Neural cell (in vitro differentiated cells): Measurements from ENCODE around the gene DPF1. TPM values are rescaled to one million over a fixed set of nuclear protein-coding genes. Genes with fewer than 3 reads are reported as not detected.
"Not testable (repeated sequence)": the region's sequence is repeated elsewhere in the genome, so short reads cannot be mapped to it uniquely, and the experiment has no call there.

Experiments used
- H2AFZ ChIP-seq: fragments of 200-600, 300-800 bp; sonication (generic), shearing (Covaris generic); 2 replicates; pipeline ENCODE4 v1.6.0; 2014; ENCODE audit warnings: low read depth, mild to moderate bottlenecking, antibody characterized with exemption, low read length, moderate library complexity
- H3F3A ChIP-seq: fragments of 200-600 bp; shearing (Covaris generic); 2 replicates; pipeline ENCODE4 v1.6.1; 2016; ENCODE audit warnings: mild to moderate bottlenecking, moderate library complexity, mixed read lengths, antibody characterized with exemption, low read length; ENCODE audit not compliant: insufficient read depth, poor library complexity, severe bottlenecking
- H3K27ac ChIP-seq: fragments of 200-600, 300-800 bp; sonication (generic), shearing (Covaris generic); 2 replicates; pipeline ENCODE4 v1.5.1; 2014; ENCODE audit warnings: mild to moderate bottlenecking, low read length, moderate library complexity
- H3K27me3 ChIP-seq: fragments of 300-800, 200-600 bp; sonication (generic), shearing (Covaris generic); 2 replicates; pipeline ENCODE4 v1.6.0; 2014; ENCODE audit warnings: mild to moderate bottlenecking, low read depth, low read length, moderate library complexity; ENCODE audit not compliant: insufficient read depth
- H3K36me3 ChIP-seq: fragments of 300-800, 200-600 bp; sonication (generic), shearing (Covaris generic); 2 replicates; pipeline ENCODE4 v1.5.1; 2014; ENCODE audit warnings: mild to moderate bottlenecking, antibody characterized with exemption, low read length, moderate library complexity; ENCODE audit not compliant: insufficient read depth
- H3K4me2 ChIP-seq: fragments of 300-800, 200-600 bp; sonication (generic), shearing (Covaris generic); 2 replicates; pipeline ENCODE4 v1.6.0; 2014; ENCODE audit warnings: mild to moderate bottlenecking, low read length
- H3K4me3 ChIP-seq: fragments of 300-800, 200-600 bp; sonication (generic), shearing (Covaris generic); 2 replicates; pipeline ENCODE4 v1.5.1; 2014; ENCODE audit warnings: mild to moderate bottlenecking, low read length, moderate library complexity
- H3K79me2 ChIP-seq: fragments of 200-600 bp; shearing (Covaris generic); replicated peaks from 2 replicates; pipeline ENCODE4 v1.6.0; 2014; ENCODE audit warnings: mild to moderate bottlenecking, low read length, moderate library complexity; ENCODE audit not compliant: insufficient read depth
- H3K9ac ChIP-seq: fragments of 300-800, 200-600 bp; sonication (generic), shearing (Covaris generic); 2 replicates; pipeline ENCODE4 v1.6.1; 2016; ENCODE audit warnings: mild to moderate bottlenecking, low read length, mixed read lengths
- H3K9me2 ChIP-seq: fragments of 200-600 bp; shearing (Covaris generic); 2 replicates; pipeline ENCODE4 v1.6.1; 2016; ENCODE audit warnings: mild to moderate bottlenecking, low read length, mixed read lengths; ENCODE audit not compliant: insufficient read depth
- H3K9me3 ChIP-seq: fragments of 200-600, 300-800 bp; sonication (generic), shearing (Covaris generic); 2 replicates; pipeline ENCODE4 v1.6.1; 2016; ENCODE audit warnings: mild to moderate bottlenecking, mixed run types, low read length, moderate library complexity, mixed read lengths
- H4K20me1 ChIP-seq: fragments of 200-600 bp; shearing (Covaris generic); 2 replicates; pipeline ENCODE4 v1.6.1; 2016; ENCODE audit warnings: mild to moderate bottlenecking, mixed run types; ENCODE audit not compliant: insufficient read depth
- CTCF ChIP-seq: fragments of 450-650 bp; IDR thresholded peaks from 2 replicates; pipeline ENCODE4 v1.5.1; 2014; ENCODE audit warnings: antibody characterized with exemption, mild to moderate bottlenecking, moderate library complexity; ENCODE audit not compliant: poor library complexity, severe bottlenecking
- EP300 ChIP-seq: fragments of 450-650 bp; conservative IDR thresholded peaks from 2 replicates; pipeline ENCODE4 v1.6.1; 2014; ENCODE audit warnings: antibody characterized with exemption, mild to moderate bottlenecking, moderate library complexity; ENCODE audit not compliant: poor library complexity, severe bottlenecking
- EZH2 ChIP-seq: fragments of 200-600, 300-800 bp; shearing (Covaris generic), sonication (generic); IDR thresholded peaks from 2 replicates; pipeline ENCODE4 v1.6.1; 2014; ENCODE audit warnings: antibody characterized with exemption, low read length, borderline replicate concordance, mild to moderate bottlenecking; ENCODE audit not compliant: insufficient read depth, poor library complexity, severe bottlenecking
- MXI1 ChIP-seq: fragments of 450-650 bp; conservative IDR thresholded peaks from 2 replicates; pipeline ENCODE4 v1.6.1; 2014; ENCODE audit warnings: antibody characterized with exemption, mild to moderate bottlenecking; ENCODE audit not compliant: poor library complexity, severe bottlenecking
- POLR2AphosphoS5 ChIP-seq: IDR thresholded peaks from 2 replicates; pipeline ENCODE4 v1.6.1; 2012
- RAD21 ChIP-seq: fragments of 450-650 bp; conservative IDR thresholded peaks from 2 replicates; pipeline ENCODE4 v1.6.1; 2014; ENCODE audit warnings: antibody characterized with exemption, mild to moderate bottlenecking, moderate library complexity
- REST ChIP-seq: IDR thresholded peaks from 2 replicates; pipeline ENCODE4 v1.6.1; 2012; ENCODE audit warnings: borderline replicate concordance
- SMC3 ChIP-seq: fragments of 450-650 bp; conservative IDR thresholded peaks from 2 replicates; pipeline ENCODE4 v1.6.1; 2014; ENCODE audit warnings: antibody characterized with exemption, mild to moderate bottlenecking, moderate library complexity; ENCODE audit not compliant: poor library complexity
- TAF1 ChIP-seq: IDR thresholded peaks from 2 replicates; pipeline ENCODE4 v1.6.1; 2012; ENCODE audit warnings: low read depth
- polyA plus RNA-seq: library from polyadenylated mRNA; depleted of rRNA; stranded (reverse); fragments of >200 nt; gene quantifications from 2 replicates; pipeline ENCODE4 v1.2.3, GENCODE V29; 2014

Gene DPF1
- polyA plus RNA-seq, 1 donor from 2014 or later = 118 TPM

- no peaks in the 10 kb centered on the region for H3K9me2 ChIP-seq
- H4K20me1 ChIP-seq = no peaks in the 10 kb centered on the region
- H3K4me3 ChIP-seq = peak overlapping the region; percentile 94
- no peaks in the 10 kb centered on the region for H3F3A ChIP-seq
- H3K9ac ChIP-seq = peak overlapping the region; percentile 89
- H3K9me3 ChIP-seq = no peaks in the 10 kb centered on the region
- H3K36me3 ChIP-seq = no peaks in the 10 kb centered on the region
- H3K4me2 ChIP-seq = peak overlapping the region; percentile 66
- no peaks in the 10 kb centered on the region for H3K27me3 ChIP-seq
- TF ChIP-seq TAF1 = no peak
- H3K27ac ChIP-seq = peak overlapping the region; percentile 79
- peak overlapping the region; percentile 83 for H2AFZ ChIP-seq
- H3K79me2 ChIP-seq = no peaks in the 10 kb centered on the region
These were observed 39.9 kb upstream of the DPF1 start for GRCh38 chr19:38263689-38264485.

- H3F3A ChIP-seq = no peaks in the 10 kb centered on the region
- no peak for TF ChIP-seq TAF1
- TF ChIP-seq CTCF = no peak
- no peak for TF ChIP-seq MXI1
- TF ChIP-seq POLR2AphosphoS5 = no peak
- no peak for TF ChIP-seq EP300
- TF ChIP-seq EZH2 = no peak
- no peak for TF ChIP-seq SMC3
- TF ChIP-seq RAD21 = no peak
- TF ChIP-seq REST = no peak
- H3K79me2 ChIP-seq = no peaks in the 10 kb centered on the region
- no peaks in the 10 kb centered on the region for H3K9me2 ChIP-seq
- no peak overlapping the region for H3K27ac ChIP-seq
- H3K27me3 ChIP-seq = no peaks in the 10 kb centered on the region
- no peak overlapping the region for H3K4me2 ChIP-seq
- no peaks in the 10 kb centered on the region for H4K20me1 ChIP-seq
- no peak overlapping the region for H2AFZ ChIP-seq
- no peaks in the 10 kb centered on the region for H3K36me3 ChIP-seq
- no peak overlapping the region for H3K9ac ChIP-seq
- H3K4me3 ChIP-seq = no peak overlapping the region
- H3K9me3 ChIP-seq = no peaks in the 10 kb centered on the region
These were observed 38.7 kb upstream of the DPF1 start for GRCh38 chr19:38262585-38263268.

GRCh38 chr19:38261942-38262341, 37.9 kb upstream of the DPF1 start:
- not testable (repeated sequence) for H2AFZ ChIP-seq, H3K27ac ChIP-seq

More at GRCh38 chr19:38261942-38262341, 37.9 kb upstream of the DPF1 start:
- H3K4me3 ChIP-seq, H3K9me3 ChIP-seq, H4K20me1 ChIP-seq, H3K9ac ChIP-seq, H3K27me3 ChIP-seq, H3K9me2 ChIP-seq, H3K79me2 ChIP-seq, H3F3A ChIP-seq, H3K4me2 ChIP-seq, H3K36me3 ChIP-seq: not testable (repeated sequence)
